ENCODE results near the gene GTPBP1.

DNA sequence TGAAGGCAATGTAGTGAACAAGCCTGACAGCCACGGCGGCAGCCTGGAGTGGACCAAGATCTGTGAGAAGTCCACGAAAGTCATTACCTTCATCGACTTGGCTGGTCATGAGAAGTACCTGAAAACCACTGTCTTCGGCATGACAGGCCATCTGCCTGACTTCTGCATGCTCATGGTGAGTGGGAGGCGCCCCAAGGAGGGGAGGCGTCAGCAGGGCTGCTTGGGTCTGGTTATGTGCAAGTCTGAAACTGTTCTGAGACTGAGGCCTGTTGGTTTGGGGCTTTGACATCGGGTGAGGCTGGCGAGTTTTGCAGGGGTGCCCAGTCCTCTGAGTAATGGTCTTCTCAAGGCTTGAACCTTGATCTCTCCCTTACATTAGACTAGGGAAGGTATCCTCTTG lies 11.1 kb downstream of the GTPBP1 start:
- TF ChIP-seq CTCF (IDR thresholded peaks at IDR 0.05) = no peak
- TF ChIP-seq POLR2A (IDR thresholded peaks at IDR 0.05) = no peak

Measured in uterus (tissue), 2 donors.